HepG2 (cell line): ENCODE results near the gene ASCL2. TPM values are rescaled to one million over a fixed set of nuclear protein-coding genes. Genes with fewer than 3 reads are reported as not detected.

Source experiments
- ATAC-seq: fragments of 200-7000 bp; cut with Tn5 transposase; 3 replicates; pipeline ENCODE4 v1.9.1; 2020; ENCODE audit warnings: mild to moderate bottlenecking, moderate library complexity
- BruUV-seq: library from RNA; stranded (reverse); fragments of 400-500 nt; replicated peaks from 2 replicates; lab custom pipeline; 2021; lab: Mats Ljungman, UMichigan
- CTCF ChIA-PET: fragments of 300-600 bp; formaldehyde crosslinking; extraction: SDS; loops from one replicate; lab custom pipeline; 2021; ENCODE audit warnings: low total read pairs, inconsistent platforms, low intra/inter-chr PET ratio; lab: Yijun Ruan, JAX
- POLR2A ChIA-PET: fragments of 350-600 bp; sonication (Branson Sonifier 250); formaldehyde crosslinking; loops from one replicate; lab custom pipeline; 2020; ENCODE audit warnings: antibody characterized with exemption, inconsistent platforms; lab: Yijun Ruan, JAX
- DNase-seq: peaks from one replicate; pipeline ENCODE4 v3.0.0-alpha.2; 2015; ENCODE audit warnings: low spot score
- FAIRE-seq: peaks from 3 replicates; lab custom pipeline; 2011; peaks lifted over from hg19 to GRCh38; lab: Jason Lieb, UNC
- H2AFZ ChIP-seq: one replicate; pipeline ENCODE4 v1.6.1; 2011; ENCODE audit warnings: low read length, inconsistent platforms
- H3K27ac ChIP-seq: fragments of 300-600 bp; 3 replicates; pipeline ENCODE4 v1.8.0; 2011; ENCODE audit warnings: mixed run types, mild to moderate bottlenecking, mixed read lengths, low read length, inconsistent platforms; ENCODE audit not compliant: insufficient read depth; ENCODE audit errors: extremely low read length
- H3K27me3 ChIP-seq, 2 experiments: fragments of 200-600 bp in 1 of 2; 2 replicates in 1 of 2; 3 replicates in 1 of 2; pipeline versions ENCODE4 v1.6.0 to v1.8.0; 2011; ENCODE audit warnings: low read length in 2 of 2, mild to moderate bottlenecking in 2 of 2, moderate library complexity in 2 of 2, inconsistent platforms in 1 of 2; ENCODE audit not compliant: insufficient read depth in 2 of 2, control insufficient read depth in 1 of 2
- H3K36me3 ChIP-seq, 2 experiments: fragments of 200-600 bp in 1 of 2; replicated peaks in 1 of 2; 2 replicates in 1 of 2; 3 replicates in 1 of 2; pipeline versions ENCODE4 v1.5.1 to v1.8.0; 2011; ENCODE audit warnings: low read length in 2 of 2, inconsistent platforms in 1 of 2; ENCODE audit not compliant: insufficient read depth in 2 of 2, control insufficient read depth in 1 of 2
- H3K4me1 ChIP-seq: 2 replicates; pipeline ENCODE4 v1.5.1; 2012; ENCODE audit warnings: low read length, inconsistent platforms; ENCODE audit not compliant: insufficient read depth
- H3K4me2 ChIP-seq: 2 replicates; pipeline ENCODE4 v1.6.0; 2011; ENCODE audit warnings: low read depth, low read length, inconsistent platforms
- H3K4me3 ChIP-seq, 3 experiments: fragments of 200-600 bp in 1 of 3; sonication (generic), shearing (Covaris generic) in 1 of 3; replicated peaks in 1 of 3; 2 replicates each; pipeline ENCODE4 v1.5.1; 2011 to 2016; ENCODE audit warnings: low read length in 3 of 3, inconsistent platforms in 2 of 3, low read depth in 2 of 3, mild to moderate bottlenecking in 2 of 3, control low read depth in 1 of 3, mixed read lengths in 1 of 3; ENCODE audit not compliant: insufficient read depth in 1 of 3
- H3K79me2 ChIP-seq: one replicate; pipeline ENCODE4 v1.6.1; 2011; ENCODE audit warnings: low read length, inconsistent platforms; ENCODE audit not compliant: insufficient read depth
- H3K9ac ChIP-seq: 2 replicates; pipeline ENCODE4 v1.6.0; 2011; ENCODE audit warnings: mild to moderate bottlenecking, low read depth, low read length, inconsistent platforms; ENCODE audit not compliant: insufficient read depth
- H3K9me3 ChIP-seq: 2 replicates; pipeline ENCODE4 v1.5.1; 2012; ENCODE audit warnings: mild to moderate bottlenecking, low read length
- H4K20me1 ChIP-seq: 2 replicates; pipeline ENCODE4 v1.6.0; 2011; ENCODE audit warnings: inconsistent platforms, mild to moderate bottlenecking, low read length, moderate library complexity; ENCODE audit not compliant: insufficient read depth
- CSRNP1 ChIP-seq: sonication (generic); formaldehyde crosslinking; IDR thresholded peaks from 2 replicates; pipeline ENCODE4 v1.8.1; 2023; ENCODE audit warnings: mild to moderate bottlenecking, missing genetic modification reagents
- ERF ChIP-seq: IDR thresholded peaks from 2 replicates; pipeline ENCODE4 v1.6.1; 2018; ENCODE audit warnings: missing biosample characterization, missing genetic modification reagents
- GTF2F1 ChIP-seq: fragments of 150-350 bp; IDR thresholded peaks from 2 replicates; pipeline ENCODE4 v1.6.1; 2014; ENCODE audit warnings: low read length
- PHF8 ChIP-seq: sonication (generic); formaldehyde crosslinking; IDR thresholded peaks from 2 replicates; pipeline ENCODE4 v1.5.0; 2020; ENCODE audit warnings: missing genetic modification reagents
- REPIN1 ChIP-seq: sonication (generic); formaldehyde crosslinking; IDR thresholded peaks from 2 replicates; pipeline ENCODE4 v1.8.0; 2022; ENCODE audit warnings: missing genetic modification reagents, low read depth, mild to moderate bottlenecking, borderline replicate concordance
- ZNF557 ChIP-seq: sonication (generic); formaldehyde crosslinking; IDR thresholded peaks from 2 replicates; pipeline ENCODE4 v1.4.0; 2020; ENCODE audit warnings: missing genetic modification reagents
- WGBS: methylation state at CpG from one replicate; pipeline ENCODE4 v1.1.6; 2017; ENCODE audit warnings: low lambda C conversion rate; 5-methylcytosine and 5-hydroxymethylcytosine counted together
- in situ Hi-C: cut with HindIII; loops from 2 replicates; pipeline ENCODE4 v1.10.0; 2017; ENCODE audit warnings: low pct_unique_long_range_greater_than_20kb; ENCODE audit not compliant: extremely low pct_ligation_motif_present
- intact Hi-C: fragments of 100-400 bp; cut with micrococcal nuclease; formaldehyde crosslinking; loops from one replicate; pipeline ENCODE4 v1.10.0; 2022; ENCODE audit not compliant: unreplicated experiment
- polyA plus RNA-seq, 8 experiments: library from polyadenylated mRNA; depleted of rRNA in 3 of 8; stranded (reverse) in 7 of 8; unstranded in 1 of 8; fragments of >200 nt; fragmentation: Illumina TruSeq in 4 of 8; extraction: Trizol in 4 of 8; gene quantifications; 2 replicates each; pipeline versions ENCODE4 v1.2.1 to v1.2.3, GENCODE V29; 2011 to 2016; ENCODE audit warnings: low read depth in 4 of 8, missing spikeins in 1 of 8, mixed read lengths in 1 of 8; ENCODE audit not compliant: insufficient read depth in 1 of 8
- total RNA-seq, 5 experiments: library from RNA; depleted of rRNA; stranded (reverse); fragments of >200 nt; fragmentation: Illumina TruSeq; extraction: Trizol; gene quantifications; 2 replicates each; pipeline ENCODE4 v1.2.3, GENCODE V29; 2016; ENCODE audit warnings: low read depth in 1 of 5

ASCL2 gene
- total and polyA plus RNA-seq, 2 of the 13 experiments (the other 11 are each of a cell fraction or from before 2014, with no cell fraction given), result 0.07 TPM; not detected in 1

- H3K4me3 ChIP-seq, result no peak overlapping the region
- no peak for TF ChIP-seq ERF (CRISPR knock-in tag)
- ATAC-seq (no peak), DNase-seq (no peak), FAIRE-seq (no peak)
- H3K4me1 ChIP-seq, result no peaks in the 10 kb centered on the region
- no peak overlapping the region for H2AFZ ChIP-seq
- 48% methylated on average over 7 of the region's 7 CpGs for WGBS
- H3K36me3 ChIP-seq, result no peaks in the 10 kb centered on the region
- no peak overlapping the region for H3K4me2 ChIP-seq
- H4K20me1 ChIP-seq, result no peaks in the 10 kb centered on the region
- H3K9me3 ChIP-seq, result no peaks in the 10 kb centered on the region
- POLR2A ChIA-PET, result no interaction called here
- no TSS peak for BruUV-seq
- in situ Hi-C loops (loop anchor here (5.0 kb wide), 2 partner anchors 103 to 213 kb away; no protein-coding TSS in a partner anchor), intact Hi-C loops (loop anchor here (10.0 kb wide), 1 partner anchor 221 kb away; no protein-coding TSS in a partner anchor)
- peaks cover 14 to 36% of the 10 kb centered on the region in 2 experiments; a peak in 3 of 5 replicates for H3K27me3 ChIP-seq
- no peaks in the 10 kb centered on the region for H3K79me2 ChIP-seq
- no peak overlapping the region for H3K9ac ChIP-seq
- CTCF ChIA-PET, result no interaction called here
- no peak overlapping the region for H3K27ac ChIP-seq
Measured at GRCh38 chr11:2314136-2314524, 43.7 kb upstream of the ASCL2 start.

GRCh38 chr11:2313051-2313951, 42.9 kb upstream of the ASCL2 start:
- CTCF ChIA-PET, result no interaction called here
- no peak for DNase-seq
- in situ Hi-C loops, result loop anchor here (5.0 kb wide), 2 partner anchors 104 to 214 kb away; no protein-coding TSS in a partner anchor

More at GRCh38 chr11:2313051-2313951, 42.9 kb upstream of the ASCL2 start:
- POLR2A ChIA-PET, result no interaction called here
- Histone ChIP-seq H3K27me3 (peaks cover 14 to 36% of the 10 kb centered on the region in 2 experiments; a peak in 3 of 5 replicates), H3K4me3 (no peak overlapping the region), H3K9me3 (no peaks in the 10 kb centered on the region), H3K27ac (no peak overlapping the region), H3K4me1 (no peaks in the 10 kb centered on the region), H3K36me3 (no peaks in the 10 kb centered on the region), H3K9ac (no peak overlapping the region), H3K4me2 (no peak overlapping the region), H4K20me1 (no peaks in the 10 kb centered on the region), H2AFZ (no peak overlapping the region), H3K79me2 (no peaks in the 10 kb centered on the region)
- BruUV-seq, result no TSS peak
- TF ChIP-seq GTF2F1, result no peak
- no peak for TF ChIP-seq REPIN1 (CRISPR knock-in tag)
- TF ChIP-seq PHF8 (CRISPR knock-in tag), result no peak
- TF ChIP-seq ZNF557 (CRISPR knock-in tag), result no peak
- no peak for TF ChIP-seq CSRNP1 (CRISPR knock-in tag)
- intact Hi-C loops, result loop anchor here (10.0 kb wide), 1 partner anchor 222 kb away; no protein-coding TSS in a partner anchor
- 38% methylated on average over 13 of the region's 34 CpGs for WGBS
- ATAC-seq (peak; percentile 17; the same call in 2 of the 3 replicates), FAIRE-seq (no peak)
